Stimulated activated CD4-positive, alpha-beta T cell treated with anti-CD3 and anti-CD28 coated beads, TNF-alpha, amount 100 ng/mL, for 24 hours (primary cell): ENCODE results near the gene AKNA.
"Not testable (repeated sequence)": the region's sequence is repeated elsewhere in the genome, so short reads cannot be mapped to it uniquely, and the experiment has no call there.

Experiments
- DNase-seq, 3 experiments: peaks; one replicate each; pipeline ENCODE4 v3.0.0-alpha.2; 2020; ENCODE audit warnings: low read depth in 3 of 3

AKNA gene

DNA sequence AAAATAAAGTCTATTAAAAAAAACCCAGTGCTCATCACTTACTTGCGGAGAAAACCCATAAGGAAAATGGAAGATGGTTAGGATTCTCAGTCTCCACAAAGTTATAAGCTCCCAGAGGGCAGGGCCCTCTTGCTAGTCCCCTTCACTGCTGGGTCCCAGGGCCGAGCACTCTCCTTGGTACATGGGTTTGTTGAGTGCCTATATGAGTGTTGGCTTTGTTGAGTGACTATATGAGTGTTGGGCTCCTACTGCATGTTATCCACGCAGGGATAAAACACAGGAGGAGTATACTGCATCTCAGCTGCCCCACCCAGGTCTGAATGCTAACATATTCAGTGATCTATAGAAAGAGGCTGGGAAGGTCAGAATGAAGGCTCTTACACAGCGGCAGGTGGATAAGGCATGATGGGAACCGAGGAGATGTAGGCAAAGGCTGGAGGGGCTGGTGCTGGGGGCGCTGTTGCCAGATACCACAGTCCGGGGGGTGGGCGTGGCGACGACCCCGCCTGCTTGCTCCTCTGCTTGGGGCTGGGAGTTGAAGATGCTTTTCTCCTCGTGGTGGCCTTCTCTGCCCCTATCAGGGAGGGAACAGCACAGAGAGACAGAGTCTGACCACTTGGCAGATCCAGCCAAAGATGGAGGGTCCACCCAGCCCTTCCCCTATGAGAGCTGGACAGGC is 46.5 kb downstream of the AKNA start:
- no peak for DNase-seq

DNA sequence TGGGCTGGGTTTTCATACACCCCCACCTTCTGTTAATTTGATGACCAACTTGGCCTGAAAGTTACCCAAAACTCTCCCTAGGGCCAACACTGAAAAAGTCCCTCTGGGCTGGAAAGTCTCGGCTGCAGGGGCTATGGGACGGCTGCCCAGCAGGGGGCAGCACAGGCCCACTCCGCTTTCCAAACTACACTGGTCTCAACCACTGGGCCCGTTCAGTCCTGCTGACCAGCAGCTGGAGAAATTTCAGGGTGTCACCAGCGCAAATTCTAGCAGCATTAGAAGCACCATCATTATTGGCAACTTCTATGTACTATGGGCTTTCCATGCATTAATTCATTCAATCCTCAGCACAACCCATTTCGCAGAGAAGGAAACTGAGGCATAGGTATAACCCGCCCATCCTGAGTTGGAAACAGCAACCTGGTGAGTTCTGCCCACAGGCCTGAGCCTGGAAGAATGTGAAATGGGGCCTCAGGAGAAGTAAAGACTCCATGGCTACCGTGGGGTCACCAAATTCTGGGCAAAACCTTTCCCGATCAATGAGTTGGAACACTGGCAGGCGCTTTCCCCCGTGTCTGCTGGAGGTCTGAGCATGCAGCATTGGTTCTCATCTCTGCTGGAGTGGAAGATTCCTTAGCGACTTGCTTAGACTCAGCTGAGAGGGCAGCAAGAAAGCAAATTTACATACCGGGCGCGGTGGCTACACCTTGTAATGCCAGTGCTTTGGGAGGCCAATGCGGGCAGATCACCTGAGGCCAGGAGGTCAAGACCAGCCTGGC is 48.5 kb downstream of the AKNA start:
- peak; percentile 20 to 51 (median 29) for DNase-seq

DNA sequence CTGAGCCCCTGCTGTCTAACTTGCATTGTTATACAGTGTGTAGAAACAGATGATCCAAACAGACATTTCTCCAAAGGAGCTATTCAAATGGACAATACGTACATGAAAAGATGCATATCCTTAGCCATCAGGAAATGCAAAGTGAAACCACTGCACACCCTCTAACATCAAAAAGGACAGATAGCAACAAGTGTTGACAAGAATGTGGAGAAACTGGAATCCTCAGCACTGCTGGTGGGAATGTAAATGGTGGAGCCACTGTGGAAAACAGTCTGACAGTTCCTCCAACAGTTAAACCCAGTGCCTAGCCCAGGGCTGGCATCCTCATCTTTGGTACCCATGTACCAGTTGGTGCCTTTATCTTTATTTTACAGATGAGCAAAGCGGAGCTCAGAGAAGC is 49.6 kb downstream of the AKNA start:
- DNase-seq = no peak

DNA sequence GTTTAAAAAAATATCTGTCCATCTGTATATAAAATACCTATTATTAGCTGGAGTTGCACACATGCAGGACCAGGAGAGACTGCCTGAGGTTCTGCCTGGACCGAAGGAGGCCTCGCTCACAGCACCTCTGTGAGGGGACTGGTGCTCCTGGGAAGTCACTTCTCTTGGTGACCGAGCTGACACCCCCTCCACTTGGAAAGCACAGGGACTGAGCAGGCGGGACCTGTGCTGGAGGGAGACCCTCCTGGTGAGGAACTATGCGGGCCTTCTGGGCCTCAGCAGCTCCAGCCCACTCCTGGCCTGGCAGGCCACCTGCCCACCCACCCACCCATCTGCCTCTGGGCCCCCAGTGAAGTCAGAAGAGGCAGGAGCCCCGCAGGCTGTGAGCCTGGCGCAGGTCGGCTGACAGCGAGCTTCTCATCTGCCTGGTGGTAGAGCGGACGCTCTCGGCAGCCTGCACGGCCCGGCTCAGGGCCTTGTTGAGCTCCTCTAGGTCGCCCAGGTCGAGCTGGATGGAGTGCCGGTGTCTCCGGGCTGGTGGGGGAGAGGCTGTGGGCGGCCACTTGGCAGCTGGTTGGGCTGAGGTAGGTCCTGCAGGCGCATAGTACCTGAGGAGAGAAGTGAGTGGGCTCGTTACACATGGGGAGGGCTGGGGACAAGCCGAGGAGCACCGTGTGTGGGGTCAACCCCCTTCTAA is 50.9 kb downstream of the AKNA start:
- DNase-seq = no peak

DNA sequence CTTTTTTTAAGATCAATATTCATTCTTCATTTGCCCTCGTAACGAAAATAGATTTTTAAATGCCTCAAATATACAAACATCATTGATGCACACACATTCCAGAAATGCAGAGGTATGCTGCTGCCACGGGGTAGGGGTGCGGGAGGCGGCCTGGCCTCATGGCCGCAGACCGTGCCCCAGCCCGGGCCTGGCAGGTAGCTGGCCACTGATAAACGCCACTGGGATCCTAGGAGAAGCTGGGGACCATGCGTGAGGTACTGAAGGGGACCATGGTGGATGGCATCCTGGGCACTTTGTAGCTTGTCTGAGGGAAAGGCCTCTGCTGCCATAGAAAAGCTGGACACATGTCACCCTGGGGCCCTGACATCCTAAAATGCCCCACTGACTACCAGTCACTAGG is 51.6 kb downstream of the AKNA start:
- no peak for DNase-seq

DNA sequence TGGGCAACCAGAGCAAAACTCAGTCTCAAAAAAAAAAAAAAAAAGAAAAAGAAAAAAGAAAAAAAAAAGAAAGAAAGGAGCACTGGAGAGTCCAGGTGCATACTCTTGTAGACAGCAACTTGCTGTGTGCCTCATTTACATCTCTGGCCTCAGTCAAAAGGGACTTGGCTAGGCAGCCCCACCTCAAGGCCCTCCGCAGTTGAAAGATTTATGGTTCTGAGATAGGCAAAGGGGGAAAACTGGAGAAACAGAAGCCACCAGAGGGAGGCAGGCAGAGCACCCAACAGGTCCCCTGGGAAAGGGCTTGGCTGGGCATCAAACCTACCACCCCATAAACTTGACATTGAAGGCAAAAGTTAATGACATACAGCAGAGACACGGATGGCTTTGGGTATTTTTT is 52.0 kb downstream of the AKNA start:
- DNase-seq = no peak

DNA sequence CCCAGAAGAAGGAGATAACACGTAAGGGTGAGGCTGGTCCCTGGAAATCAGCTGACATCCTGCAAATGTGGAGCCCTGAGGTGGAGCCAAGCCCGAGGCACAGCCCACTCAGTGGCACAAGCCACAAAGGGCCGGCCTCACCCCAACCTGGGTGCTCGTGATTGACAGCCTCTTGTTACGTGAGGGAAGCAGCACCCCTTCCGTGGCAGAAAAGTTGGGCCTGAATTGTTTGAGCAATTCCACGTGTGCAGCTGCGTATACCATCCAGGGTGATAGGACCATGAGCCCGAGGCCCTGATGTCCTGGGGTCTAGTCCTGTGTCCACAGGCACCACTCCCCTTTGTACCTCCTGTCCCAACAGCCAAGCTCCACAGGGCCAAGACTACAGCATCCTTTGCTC is 53.3 kb downstream of the AKNA start:
- DNase-seq = no peak

DNA sequence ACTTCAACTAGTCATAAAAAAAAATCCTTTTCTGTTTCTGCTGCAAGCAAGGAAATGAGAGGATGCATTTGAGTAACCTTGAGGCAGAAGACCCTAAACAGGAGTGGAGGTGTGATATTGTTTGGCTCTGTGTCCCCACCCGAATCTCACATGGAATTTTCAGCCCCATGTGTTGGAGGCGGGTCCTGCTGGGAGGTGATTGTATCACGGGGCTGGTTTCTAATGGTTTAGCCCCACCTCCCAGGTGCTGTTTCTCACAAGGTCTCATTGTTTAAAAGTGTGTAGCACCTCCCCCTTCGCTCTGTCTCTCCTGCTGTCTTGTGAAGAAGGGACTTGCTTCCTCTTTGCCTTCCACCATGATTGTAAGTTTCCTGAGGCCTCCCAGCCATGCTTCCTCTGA is 54.1 kb downstream of the AKNA start:
- DNase-seq = not testable (repeated sequence)

DNA sequence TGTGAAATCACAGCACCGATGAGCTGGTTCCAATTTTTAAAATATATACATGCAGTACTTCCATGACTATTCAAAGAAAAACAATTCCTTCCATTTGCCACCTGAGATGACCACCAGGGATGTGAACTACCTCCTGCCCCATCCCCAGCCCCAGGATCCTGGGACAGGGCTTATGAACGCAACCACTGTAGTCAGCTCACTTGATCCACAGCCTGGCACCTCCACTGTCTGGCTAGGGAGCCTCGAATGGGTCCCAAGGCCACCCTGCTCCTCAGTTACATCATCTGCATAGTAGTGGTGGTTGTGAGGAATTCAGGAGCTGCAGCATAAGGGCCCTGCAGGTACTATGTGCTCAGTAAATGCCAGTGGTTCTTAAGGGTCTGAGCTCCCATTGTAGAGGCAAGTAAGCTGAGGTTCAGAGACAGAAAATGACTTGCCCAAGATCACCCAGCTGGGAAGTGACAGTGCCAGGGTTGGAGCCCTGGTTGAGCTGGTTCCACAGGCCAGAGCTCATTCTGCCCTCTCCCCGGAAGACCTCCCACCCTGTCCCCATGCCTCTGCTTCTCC is 55.2 kb downstream of the AKNA start:
- not testable (repeated sequence) for DNase-seq

DNA sequence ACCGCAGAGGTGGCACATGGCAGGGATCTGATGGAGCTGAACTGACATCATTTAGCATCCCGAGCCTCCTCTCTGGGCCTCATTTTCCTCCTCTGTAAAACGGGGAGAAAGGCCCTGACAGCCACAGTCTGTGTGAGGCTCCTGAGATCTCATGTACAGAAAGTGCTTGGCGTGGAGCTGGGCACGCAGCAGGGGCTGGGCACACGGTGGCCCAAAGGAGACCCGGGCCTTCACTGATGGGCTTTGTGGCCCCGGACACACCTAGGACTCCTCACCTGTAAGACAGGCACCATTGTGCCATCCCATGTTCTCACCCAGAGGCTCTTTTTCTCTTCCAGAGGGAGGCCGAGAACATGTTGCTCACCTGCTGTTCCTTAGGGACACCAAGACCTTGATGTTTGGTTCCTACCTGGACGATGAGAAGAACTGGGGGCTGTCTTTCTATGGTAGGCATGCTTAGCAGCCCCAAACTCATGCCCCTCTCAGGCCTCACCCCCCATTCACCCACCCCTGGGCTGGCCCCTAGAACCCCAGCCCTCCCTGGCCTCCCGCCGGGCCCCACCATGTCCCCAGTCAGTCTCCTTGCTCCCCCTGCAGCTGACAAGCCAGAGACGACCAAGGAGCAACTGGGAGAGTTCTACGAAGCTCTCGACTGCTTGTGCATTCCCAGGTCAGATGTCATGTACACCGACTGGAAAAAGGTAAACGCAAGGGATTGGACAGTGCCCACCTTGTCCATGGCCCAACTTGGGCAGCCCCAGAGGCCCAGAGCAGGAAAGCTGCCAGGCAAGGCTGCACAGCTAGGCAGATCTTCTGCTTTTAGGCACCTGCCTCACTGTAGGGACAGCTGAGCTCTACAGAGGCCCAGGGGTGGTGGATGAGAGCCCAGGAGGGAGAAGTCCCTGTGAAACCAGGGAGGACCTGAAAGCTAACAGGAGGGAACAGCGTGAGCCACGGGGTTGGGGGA is 56.3 kb downstream of the AKNA start:
- DNase-seq = not testable (repeated sequence)

DNA sequence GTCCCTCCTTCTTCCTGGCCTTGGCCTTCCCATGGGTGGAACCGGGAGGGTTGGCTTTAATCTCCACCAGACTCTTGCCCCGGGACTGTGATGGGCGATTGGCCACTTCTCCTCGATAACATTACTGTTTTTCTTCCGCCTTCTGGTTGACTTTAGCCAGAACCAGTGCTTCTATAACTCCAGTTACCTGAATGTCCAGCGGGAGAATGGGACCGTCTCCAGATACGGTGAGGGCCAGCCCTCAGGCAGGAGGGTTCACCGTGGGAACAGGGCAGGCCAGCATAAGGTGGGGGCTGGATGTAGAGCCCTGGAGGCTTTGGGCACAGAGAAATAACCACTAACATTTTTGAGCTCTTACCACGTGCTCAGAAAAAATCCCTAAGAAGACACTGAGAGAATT is 57.1 kb downstream of the AKNA start:
- no peak for DNase-seq

DNA sequence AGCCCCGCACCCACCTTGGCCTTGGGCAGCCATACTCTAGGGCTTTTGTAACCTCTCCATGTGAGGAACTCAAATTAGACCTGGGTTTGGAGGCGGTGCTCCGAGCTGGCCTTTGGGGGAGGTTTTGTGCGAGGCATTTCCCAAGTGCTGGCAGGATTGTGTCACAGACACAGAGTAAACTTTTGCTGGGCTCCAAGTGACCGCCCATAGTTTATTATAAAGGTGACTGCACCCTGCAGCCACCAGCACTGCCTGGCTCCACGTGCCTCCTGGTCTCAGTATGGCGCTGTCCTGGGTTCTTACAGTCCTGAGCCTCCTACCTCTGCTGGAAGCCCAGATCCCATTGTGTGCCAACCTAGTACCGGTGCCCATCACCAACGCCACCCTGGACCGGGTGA is 58.2 kb downstream of the AKNA start, which contains the start of gene ORM2:
Gene ORM2 (plus strand): TSS at position 245 of the 398 bp plus-strand sequence. CDS start 36 bp downstream, at position 281.
- DNase-seq = not testable (repeated sequence)

DNA sequence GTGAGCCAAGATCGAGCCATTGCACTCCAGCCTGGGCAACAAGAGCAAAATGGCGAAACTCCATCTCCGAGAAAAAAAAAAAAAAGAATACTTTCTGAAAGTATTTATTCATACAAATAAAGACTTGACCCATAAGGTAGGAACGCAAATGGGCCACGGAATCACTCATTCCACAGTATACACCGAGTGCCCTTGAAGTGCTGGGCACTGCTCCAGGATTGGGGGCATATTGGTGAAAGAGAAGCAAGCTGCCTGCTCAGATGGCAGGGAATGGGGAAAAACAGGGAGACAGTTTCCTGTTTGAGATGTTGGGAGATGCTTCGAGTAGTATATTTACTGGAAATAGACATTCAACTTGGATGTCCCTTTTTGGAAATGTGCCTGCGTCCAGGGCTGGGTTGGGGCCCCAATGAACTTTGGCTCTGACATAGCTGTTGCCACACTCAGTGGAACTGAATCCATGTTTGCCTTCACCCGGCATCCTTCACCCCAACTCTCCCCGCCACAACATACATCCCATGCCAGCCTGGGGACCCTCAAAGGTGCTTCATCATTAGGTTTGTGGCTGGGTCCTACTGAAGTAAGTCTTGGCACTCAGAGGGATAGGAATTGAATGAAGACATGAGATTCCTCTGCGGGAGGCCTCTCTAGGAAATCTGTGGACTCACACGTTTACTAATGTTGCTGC is 58.7 kb downstream of the AKNA start:
- DNase-seq = not testable (repeated sequence)

DNA sequence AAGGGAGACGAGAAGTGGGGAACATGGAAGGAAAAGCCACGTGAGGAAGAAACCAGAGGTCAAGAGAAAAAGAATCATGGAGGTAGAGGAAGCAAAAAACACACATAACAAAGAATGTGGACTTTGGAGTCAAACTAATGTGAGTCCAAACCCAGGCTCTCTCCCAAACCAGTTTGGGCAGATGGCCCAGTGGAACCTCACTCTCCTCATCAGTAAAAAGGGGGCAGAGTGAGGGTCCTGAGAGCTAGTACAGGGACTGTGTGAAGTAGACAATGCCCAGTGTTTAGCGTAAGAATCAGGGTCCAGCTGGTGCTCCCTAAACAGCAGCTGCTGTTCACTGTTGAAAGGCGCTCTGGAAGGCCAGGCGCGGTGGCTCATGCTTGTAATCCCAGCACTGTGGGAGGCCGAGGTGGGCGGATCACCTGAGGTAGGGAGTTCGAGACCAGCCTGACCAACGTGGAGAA is 59.4 kb downstream of the AKNA start:
- DNase-seq = not testable (repeated sequence)

DNA sequence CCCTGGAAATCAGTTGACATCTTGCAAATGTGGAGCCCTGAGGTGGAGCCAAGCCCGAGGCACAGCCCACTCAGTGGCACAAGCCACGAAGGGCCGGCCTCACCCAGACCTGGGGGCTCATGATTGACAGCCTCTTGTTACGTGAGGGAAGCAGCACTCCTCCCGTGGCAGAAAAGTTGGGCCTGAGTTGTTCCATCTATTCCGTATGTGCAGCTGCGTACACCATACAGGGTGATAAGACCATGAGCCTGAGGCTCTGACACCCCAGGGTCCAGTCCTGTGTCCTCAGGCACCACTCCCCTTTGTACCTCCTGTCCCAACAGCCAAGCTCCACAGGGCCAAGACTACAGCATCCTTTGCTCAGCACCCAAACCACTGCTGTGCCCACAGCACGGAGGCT is 60.0 kb downstream of the AKNA start:
- DNase-seq = no peak

DNA sequence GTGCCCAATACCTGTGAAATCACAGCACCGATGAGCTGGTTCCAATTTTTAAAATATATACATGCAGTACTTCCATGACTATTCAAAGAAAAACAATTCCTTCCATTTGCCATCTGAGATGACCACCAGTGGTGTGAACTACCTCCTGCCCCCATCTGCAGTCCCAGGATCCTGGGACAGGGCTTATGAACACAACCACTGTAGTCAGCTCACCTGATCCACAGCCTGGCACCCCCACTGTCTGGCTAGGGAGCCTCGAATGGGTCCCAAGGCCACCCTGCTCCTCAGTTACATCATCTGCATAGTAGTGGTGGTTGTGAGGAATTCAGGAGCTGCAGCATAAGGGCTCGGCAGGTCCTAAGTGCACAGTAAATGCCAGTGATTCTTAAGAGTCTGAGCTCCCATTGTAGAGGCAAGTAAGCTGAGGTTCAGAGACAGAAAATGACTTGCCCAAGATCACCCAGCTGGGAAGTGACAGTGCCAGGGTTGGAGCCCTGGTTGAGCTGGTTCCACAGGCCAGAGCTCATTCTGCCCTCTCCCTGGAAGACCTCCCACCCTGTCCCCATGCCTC is 62.0 kb downstream of the AKNA start:
- not testable (repeated sequence) for DNase-seq

DNA sequence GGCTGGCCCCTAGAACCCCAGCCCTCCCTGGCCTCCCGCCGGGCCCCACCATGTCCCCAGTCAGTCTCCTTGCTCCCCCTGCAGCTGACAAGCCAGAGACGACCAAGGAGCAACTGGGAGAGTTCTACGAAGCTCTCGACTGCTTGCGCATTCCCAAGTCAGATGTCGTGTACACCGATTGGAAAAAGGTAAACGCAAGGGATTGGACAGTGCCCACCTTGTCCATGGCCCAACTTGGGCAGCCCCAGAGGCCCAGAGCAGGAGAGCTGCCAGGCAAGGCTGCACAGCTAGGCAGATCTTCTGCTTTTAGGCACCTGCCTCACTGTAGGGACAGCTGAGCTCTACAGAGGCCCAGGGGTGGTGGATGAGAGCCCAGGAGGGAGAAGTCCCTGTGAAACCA is 62.8 kb downstream of the AKNA start:
- not testable (repeated sequence) for DNase-seq

DNA sequence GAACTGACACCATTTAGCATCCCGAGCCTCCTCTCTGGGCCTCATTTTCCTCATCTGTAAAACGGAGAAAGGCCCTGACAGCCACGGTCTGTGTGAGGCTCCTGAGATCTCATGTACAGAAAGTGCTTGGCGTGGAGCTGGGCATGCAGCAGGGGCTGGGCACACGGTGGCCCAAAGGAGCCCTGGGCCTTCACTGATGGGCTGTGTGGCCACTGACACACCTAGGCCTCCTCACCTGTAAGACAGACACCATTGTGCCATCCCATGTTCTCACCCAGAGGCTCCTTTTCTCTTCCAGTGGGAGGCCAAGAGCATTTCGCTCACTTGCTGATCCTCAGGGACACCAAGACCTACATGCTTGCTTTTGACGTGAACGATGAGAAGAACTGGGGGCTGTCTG is 63.3 kb downstream of the AKNA start:
- no peak for DNase-seq

DNA sequence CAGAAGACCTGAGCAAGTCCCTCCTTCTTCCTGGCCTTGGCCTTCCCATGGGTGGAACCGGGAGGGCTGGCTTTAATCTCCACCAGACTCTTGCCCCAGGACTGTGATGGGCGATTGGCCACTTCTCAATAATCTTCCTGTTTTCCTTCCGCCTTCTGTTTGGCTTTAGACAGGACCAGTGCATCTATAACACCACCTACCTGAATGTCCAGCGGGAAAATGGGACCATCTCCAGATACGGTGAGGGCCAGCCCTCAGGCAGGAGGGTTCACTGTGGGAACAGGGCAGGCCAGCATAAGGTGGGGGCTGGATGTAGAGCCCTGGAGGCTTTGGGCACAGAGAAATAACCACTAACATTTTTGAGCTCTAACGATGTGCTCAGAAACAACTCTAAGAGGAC is 63.9 kb downstream of the AKNA start:
- DNase-seq = not testable (repeated sequence)
